ENCODE data around the gene SPTBN1. TPM values are rescaled to one million over a fixed set of nuclear protein-coding genes. Genes with fewer than 3 reads are reported as not detected.

Gene SPTBN1
- total and polyA plus RNA-seq, 2 donors (not counting 3 experiments of a cell fraction or from before 2014, with no cell fraction given), result 63.3 to 320 TPM

GRCh38 chr2:54574107-54574859 is 118.2 kb downstream of the SPTBN1 start:
- H3K4me1 ChIP-seq (ENCODE audit: control insufficient read depth, extremely low read depth, insufficient read depth, low read length), result peaks cover 86% of the 10 kb centered on the region
- dilution Hi-C loops (cut with MboI; ENCODE audit: extremely low pct_ligation_motif_present, low sequenced_read_pairs), result no loop called here
- peak; percentile 18 for FAIRE-seq

More at GRCh38 chr2:54574107-54574859, 118.2 kb downstream of the SPTBN1 start:
- no peaks in the 10 kb centered on the region for H3K36me3 ChIP-seq (ENCODE audit: control insufficient read depth in 2 of 2, extremely low read depth in 1 of 2, insufficient read depth in 2 of 2, low read length in 2 of 2)
- BruUV-seq (replicated peaks), result no TSS peak
- intact Hi-C loops (cut with micrococcal nuclease), result loop anchor here (5.0 kb wide), 1 partner anchor 117 kb away; the partner anchor contains the start of gene SPTBN1
- H3K4me2 ChIP-seq (ENCODE audit: insufficient read depth, low read length), result peak overlapping the region; percentile 79
- no peaks in the 10 kb centered on the region for H4K20me1 ChIP-seq (replicated peaks; ENCODE audit: control insufficient read depth, extremely low read depth, insufficient read depth, low read length)
- peaks cover 86% of the 10 kb centered on the region for H3K79me2 ChIP-seq (ENCODE audit: control insufficient read depth, insufficient read depth, low read length)
- ChIA-PET CTCF (interaction anchor here (1.3 to 2.2 kb wide), 3 partner anchors 12 to 40 kb away, joined by 4 to 5 read pairs (median 4); no protein-coding TSS in a partner anchor), POLR2A (interaction anchor here (6.1 kb wide), 1 partner anchor 15 kb away, joined by 52 read pairs; no protein-coding TSS in a partner anchor)
- no peaks in the 10 kb centered on the region for H3K9me3 ChIP-seq (replicated peaks; ENCODE audit: control insufficient read depth, insufficient read depth, low read length)
- peak overlapping the region; percentile 97 for H3K9ac ChIP-seq (replicated peaks; ENCODE audit: extremely low read depth, insufficient read depth, low read length)
- H3K27me3 ChIP-seq (ENCODE audit: control insufficient read depth in 2 of 2, insufficient read depth in 2 of 2, low read length in 2 of 2), result no peaks in the 10 kb centered on the region
- peak; percentile 35 for TF ChIP-seq JUN (IDR thresholded peaks at IDR 0.05; ENCODE audit: borderline replicate concordance, insufficient read depth, insufficient read length, low read depth)
- no peak for TF ChIP-seq MAX (IDR thresholded peaks at IDR 0.05; ENCODE audit: insufficient read depth, insufficient read length)
- peak; percentile 96 for TF ChIP-seq GATA2 (IDR thresholded peaks at IDR 0.05; ENCODE audit: insufficient read depth, insufficient read length, low read depth, low read length)
- peak; percentile 67 for TF ChIP-seq FOS (IDR thresholded peaks at IDR 0.05; ENCODE audit: borderline replicate concordance, insufficient read depth, low read length)
- TF ChIP-seq POLR2AphosphoS5 (IDR thresholded peaks at IDR 0.05; ENCODE audit: insufficient read depth, low read depth, low read length), result peak; percentile 83
- TF ChIP-seq EZH2 (IDR thresholded peaks at IDR 0.05; ENCODE audit: borderline replicate concordance, low read depth, low read length, severe bottlenecking), result no peak
- no peak for TF ChIP-seq CTCF (IDR thresholded peaks at IDR 0.05; ENCODE audit: extremely low read depth in 1 of 2, insufficient read depth in 1 of 2, low read depth in 1 of 2, low read length in 2 of 2)
- peak; percentile 15 for TF ChIP-seq MYC (IDR thresholded peaks at IDR 0.05; ENCODE audit: low read depth, low read length)
- peak; percentile 58 for DNase-seq (ENCODE audit: low read depth, low spot score)
- H3K4me3 ChIP-seq (replicated peaks in 1 of 3; ENCODE audit: insufficient read depth in 1 of 3, low read depth in 1 of 3, low read length in 3 of 3), result no peak overlapping the region
- peak overlapping the region; percentile 100 for H3K27ac ChIP-seq (ENCODE audit: insufficient read depth, low read depth, low read length)
- H3K9me1 ChIP-seq (replicated peaks; ENCODE audit: control insufficient read depth, extremely low read depth, insufficient read depth, low read length), result no peaks in the 10 kb centered on the region
- no peak overlapping the region for H2AFZ ChIP-seq (ENCODE audit: low read depth, low read length)
